HCT116 (cell line): Measurements from ENCODE around the gene INPP4A.

Experiments
- CTCF ChIP-seq, 3 experiments: fragments of 200-600 bp in 1 of 3; sonication (generic) in 1 of 3; IDR thresholded peaks in 2 of 3; conservative IDR thresholded peaks in 1 of 3; 2 replicates each; pipeline ENCODE4 v1.5.1; 2012 to 2017; ENCODE audit warnings: low read depth in 2 of 3, low read length in 2 of 3, antibody characterized with exemption in 1 of 3, borderline replicate concordance in 1 of 3, control low read depth in 1 of 3, mild to moderate bottlenecking in 1 of 3, mixed read lengths in 1 of 3, mixed run types in 1 of 3, moderate library complexity in 1 of 3; ENCODE audit not compliant: insufficient read depth in 1 of 3
- FOSL1 ChIP-seq: IDR thresholded peaks from 2 replicates; pipeline ENCODE4 v1.6.1; 2012; ENCODE audit warnings: low read depth
- JUND ChIP-seq: IDR thresholded peaks from 2 replicates; pipeline ENCODE4 v1.6.1; 2012
- RAD21 ChIP-seq: IDR thresholded peaks from 2 replicates; pipeline ENCODE4 v1.6.1; 2012; ENCODE audit warnings: low read depth, mild to moderate bottlenecking
- TF ChIP-seq, protein P1 (sequence below): IDR thresholded peaks from 2 replicates; pipeline ENCODE4 v1.6.1; 2012

DNA sequence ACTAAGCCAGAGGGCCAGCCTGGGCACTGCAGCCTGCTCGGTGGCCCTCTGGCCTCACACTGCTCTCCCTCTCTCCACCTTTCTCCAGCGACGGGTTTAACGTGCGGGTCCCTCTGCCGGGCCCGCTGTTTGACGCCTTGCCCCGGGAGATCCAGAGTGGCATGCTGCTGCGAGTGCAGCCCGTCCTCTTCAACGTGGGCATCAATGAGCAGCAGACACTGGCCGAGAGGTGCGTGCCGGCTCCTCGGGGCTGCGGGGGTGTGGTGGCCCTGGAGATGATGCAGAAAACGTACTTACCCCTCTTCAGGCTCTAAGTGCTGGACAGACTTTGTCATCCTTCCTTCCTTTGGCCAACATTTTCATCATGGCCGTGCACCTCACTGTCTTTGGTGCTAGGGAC, 121.3 kb downstream of the INPP4A start:
- TF ChIP-seq JUND (no peak), RAD21 (no peak), CTCF (IDR thresholded peaks at IDR 0.05 in 2 of 3, conservative IDR thresholded peaks at IDR 0.05 in 1 of 3; ENCODE audit: borderline replicate concordance in 1 of 3, insufficient read depth in 1 of 3, low read depth in 2 of 3, low read length in 2 of 3) (no peak), FOSL1 (no peak)
- TF ChIP-seq, protein P1, sequence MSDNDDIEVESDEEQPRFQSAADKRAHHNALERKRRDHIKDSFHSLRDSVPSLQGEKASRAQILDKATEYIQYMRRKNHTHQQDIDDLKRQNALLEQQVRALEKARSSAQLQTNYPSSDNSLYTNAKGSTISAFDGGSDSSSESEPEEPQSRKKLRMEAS = no peak
